Measurements from ENCODE around the gene SLC44A3.

GRCh38 chr1:94831641-94832040 lies 11.5 kb downstream of the SLC44A3 start:
- no peak for TF ChIP-seq CTCF (IDR thresholded peaks at IDR 0.05)
- TF ChIP-seq EP300 (IDR thresholded peaks at IDR 0.05): no peak

All from stomach (tissue), 4 donors.